ENCODE measurements around the gene ZBTB42.

ZBTB42 gene

GRCh38 chr14:104800771-104801519 is at the start of gene ZBTB42:
TSS of gene ZBTB42 (plus strand) at chr14:104801101. CDS start at chr14:104801198, 97 bp downstream.
- DNase-seq (ENCODE audit: low read depth in 1 of 2, low spot score in 1 of 2) = peak in 1 of 2 donors; percentile 39

GRCh38 chr14:104751539-104752422 is 49.1 kb upstream of the ZBTB42 start:
- no peak for DNase-seq (ENCODE audit: low read depth in 1 of 2, low spot score in 1 of 2)

GRCh38 chr14:104752423-104752734 is 48.5 kb upstream of the ZBTB42 start:
- DNase-seq (ENCODE audit: low read depth in 1 of 2, low spot score in 1 of 2) = no peak

GRCh38 chr14:104752735-104753527 is 48.0 kb upstream of the ZBTB42 start, which contains the start of gene SIVA1:
TSS of gene SIVA1 (plus strand) at chr14:104753147. CDS start at chr14:104753202, 55 bp downstream.
- DNase-seq (ENCODE audit: low read depth in 1 of 2, low spot score in 1 of 2) = peak; percentile 98 to 100

- no peak for DNase-seq (ENCODE audit: low read depth in 1 of 2, low spot score in 1 of 2)
These were observed 47.2 kb upstream of the ZBTB42 start for GRCh38 chr14:104753528-104754212.

GRCh38 chr14:104754213-104754851 is 46.6 kb upstream of the ZBTB42 start:
- DNase-seq (ENCODE audit: low read depth in 1 of 2, low spot score in 1 of 2) = no peak

GRCh38 chr14:104755621-104756020 is 45.3 kb upstream of the ZBTB42 start:
- no peak for DNase-seq (ENCODE audit: low read depth in 1 of 2, low spot score in 1 of 2)

- no peak for DNase-seq (ENCODE audit: low read depth in 1 of 2, low spot score in 1 of 2)
These were observed 44.2 kb upstream of the ZBTB42 start for GRCh38 chr14:104756477-104757237.

GRCh38 chr14:104757238-104757585 is 43.7 kb upstream of the ZBTB42 start:
- no peak for DNase-seq (ENCODE audit: low read depth in 1 of 2, low spot score in 1 of 2)

- DNase-seq (ENCODE audit: low read depth in 1 of 2, low spot score in 1 of 2) = no peak
These were observed 43.1 kb upstream of the ZBTB42 start for GRCh38 chr14:104757681-104758392.

- no peak for DNase-seq (ENCODE audit: low read depth in 1 of 2, low spot score in 1 of 2)
These were observed 41.6 kb upstream of the ZBTB42 start for GRCh38 chr14:104758981-104759969.

- DNase-seq (ENCODE audit: low read depth in 1 of 2, low spot score in 1 of 2) = no peak
These were observed 35.4 kb upstream of the ZBTB42 start for GRCh38 chr14:104765517-104765916.

GRCh38 chr14:104766256-104766862 is 34.5 kb upstream of the ZBTB42 start:
- no peak for DNase-seq (ENCODE audit: low read depth in 1 of 2, low spot score in 1 of 2)

GRCh38 chr14:104766863-104767633 is 33.9 kb upstream of the ZBTB42 start:
- DNase-seq (ENCODE audit: low read depth in 1 of 2, low spot score in 1 of 2) = no peak

GRCh38 chr14:104767634-104767918 is 33.3 kb upstream of the ZBTB42 start:
- no peak for DNase-seq (ENCODE audit: low read depth in 1 of 2, low spot score in 1 of 2)

- DNase-seq (ENCODE audit: low read depth in 1 of 2, low spot score in 1 of 2) = peak; percentile 86 to 94
These were observed 32.2 kb upstream of the ZBTB42 start for GRCh38 chr14:104768437-104769323.

Data from activated CD4-positive, alpha-beta T cell treated with anti-CD3 and anti-CD28 coated beads, Interleukin-2, amount 50 U/mL, for 24 hours (primary cell).